Stimulated activated CD8-positive, alpha-beta memory T cell treated with anti-CD3 and anti-CD28 coated beads, Interleukin-7, amount 100 ng/mL, for 1 hour (primary cell): ENCODE data around the gene SPOCK2.

Experiments used
- DNase-seq, 2 donors: peaks; one replicate each; pipeline ENCODE4 v3.0.0-alpha.2; 2020; ENCODE audit warnings: low read depth in 2 of 2

Gene SPOCK2

GRCh38 chr10:72087392-72087968, 871 bp downstream of the SPOCK2 start:
- no peak for DNase-seq

DNA sequence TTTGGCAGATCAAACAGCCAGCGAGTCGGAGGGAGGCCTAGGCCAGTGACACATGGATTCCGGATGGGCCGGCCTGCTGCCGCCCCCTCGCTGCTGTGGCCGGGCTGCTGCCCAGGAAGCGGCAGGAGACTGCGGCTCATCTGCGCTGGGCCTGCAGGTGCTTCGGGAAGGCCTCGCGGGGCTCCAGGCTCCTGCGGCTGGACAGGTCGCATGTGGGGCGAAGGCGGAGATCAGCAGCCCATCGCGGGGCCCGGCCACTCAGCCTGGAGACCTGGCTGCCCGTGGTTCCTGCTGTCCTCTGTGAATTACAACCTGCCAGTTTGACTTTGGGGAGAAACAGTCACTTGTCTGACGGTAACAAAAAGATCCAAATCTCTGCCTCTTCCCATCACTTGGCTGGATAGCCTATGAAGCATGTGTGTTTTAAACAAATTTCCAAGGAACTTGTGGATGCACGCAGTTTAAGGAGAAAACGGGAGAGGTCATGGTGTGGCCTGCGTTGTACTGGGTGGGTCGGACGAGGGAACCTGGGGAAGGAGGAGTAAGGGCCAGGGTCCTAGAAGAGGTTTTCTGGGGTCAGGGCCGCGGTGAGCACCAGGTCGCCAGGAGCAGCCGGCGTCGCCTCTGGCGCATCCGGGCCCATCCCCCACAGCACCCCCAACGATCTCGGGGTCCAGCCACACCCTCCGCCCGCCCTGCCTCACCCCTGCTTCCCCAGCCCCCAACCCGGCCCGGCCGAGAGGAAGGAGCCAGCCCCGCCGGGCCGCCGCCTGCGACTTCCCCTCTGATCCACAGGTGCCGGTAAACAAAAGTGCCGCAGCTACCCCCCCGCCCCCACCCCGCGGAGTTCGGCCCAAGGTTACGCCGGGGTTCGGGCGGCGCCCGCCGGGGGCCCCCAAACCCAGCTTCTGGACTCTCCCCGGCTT, 1.6 kb downstream of the SPOCK2 start:
- peak; percentile 30 to 39 for DNase-seq

DNA sequence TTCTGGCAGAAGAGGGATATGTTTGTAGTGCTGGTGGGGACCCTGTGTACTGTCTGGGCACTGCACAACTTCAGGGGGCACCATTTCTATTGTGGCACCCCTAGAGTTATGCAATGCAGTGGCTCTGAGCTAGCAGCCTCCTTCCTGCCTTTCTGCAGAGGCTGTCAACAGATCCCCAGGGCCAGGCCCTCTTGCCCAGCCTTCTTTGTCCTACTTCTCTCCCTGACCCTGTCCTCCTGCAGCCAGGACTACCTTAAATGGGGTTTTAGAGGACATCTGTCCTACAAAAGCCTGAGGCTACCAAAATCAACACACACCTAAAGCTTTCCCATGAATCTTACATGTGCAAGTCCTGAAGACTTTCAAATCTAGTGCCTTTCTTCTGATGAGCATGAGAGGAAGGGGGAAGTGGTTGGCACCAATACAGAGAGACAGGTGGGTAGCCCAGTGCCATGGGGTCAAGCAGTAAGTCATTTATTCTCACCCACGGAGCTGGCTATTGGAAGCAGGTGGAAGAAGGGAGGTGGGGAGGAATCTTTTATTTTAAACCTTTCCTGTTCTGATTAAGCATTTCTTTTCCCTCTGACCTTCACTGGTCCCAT, 2.4 kb downstream of the SPOCK2 start:
- no peak for DNase-seq

GRCh38 chr10:72085166-72085565, 3.2 kb downstream of the SPOCK2 start:
- DNase-seq: no peak

- no peak for DNase-seq
Observed at GRCh38 chr10:72083790-72084459, 4.4 kb downstream of the SPOCK2 start.

DNA sequence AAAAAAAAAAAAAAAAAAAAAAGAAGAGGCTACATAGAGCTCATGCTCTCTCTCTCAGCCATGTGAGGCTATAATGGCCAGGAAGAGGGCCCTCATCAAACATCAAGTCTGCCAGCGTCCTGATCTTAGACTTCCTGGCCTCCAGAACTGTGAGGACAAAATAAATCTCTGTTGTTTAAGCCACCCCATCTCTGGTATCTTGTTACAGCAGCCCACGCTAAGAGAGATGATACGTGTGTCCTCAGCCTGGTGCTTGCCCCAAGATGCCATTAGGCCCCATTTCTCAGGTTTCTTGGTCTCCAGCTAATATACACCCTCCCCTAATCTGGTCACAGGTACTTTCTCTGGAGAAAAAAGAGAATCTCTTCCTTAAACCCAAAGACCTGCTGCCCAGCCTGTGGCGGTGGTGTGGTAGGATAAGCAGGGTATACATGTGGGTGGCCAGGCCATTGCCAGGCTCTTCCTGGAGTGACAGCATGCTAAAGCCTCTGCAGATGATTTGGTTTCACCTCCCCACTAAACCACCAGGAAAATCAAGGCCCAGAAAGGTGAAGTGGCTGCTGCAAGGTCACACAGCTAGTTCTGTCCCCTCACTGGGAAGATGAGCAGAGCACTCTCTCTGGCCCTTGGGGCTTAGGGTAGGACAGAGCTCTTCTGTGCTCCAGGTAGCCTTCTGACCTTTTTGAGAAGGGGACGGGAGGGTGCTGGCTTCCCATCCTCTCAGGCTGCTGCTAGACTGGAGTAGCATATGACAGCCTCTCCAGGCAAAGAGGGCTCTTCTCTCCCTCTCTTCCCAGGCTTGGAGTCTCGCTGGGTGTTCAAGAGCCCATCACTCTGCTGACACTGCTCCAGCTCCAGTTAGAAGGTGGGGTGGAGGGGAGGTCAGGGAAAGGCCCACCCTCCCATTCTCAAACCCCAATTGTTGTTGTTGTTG, 5.2 kb downstream of the SPOCK2 start:
- no peak for DNase-seq

GRCh38 chr10:72081772-72082590, 6.4 kb downstream of the SPOCK2 start:
- no peak for DNase-seq

- no peak for DNase-seq
Observed at GRCh38 chr10:72081210-72081609, 7.1 kb downstream of the SPOCK2 start.

GRCh38 chr10:72080042-72080975, 8.0 kb downstream of the SPOCK2 start:
- DNase-seq: no peak

GRCh38 chr10:72079356-72079755, 9.0 kb downstream of the SPOCK2 start:
- DNase-seq: peak; percentile 53 to 58

DNA sequence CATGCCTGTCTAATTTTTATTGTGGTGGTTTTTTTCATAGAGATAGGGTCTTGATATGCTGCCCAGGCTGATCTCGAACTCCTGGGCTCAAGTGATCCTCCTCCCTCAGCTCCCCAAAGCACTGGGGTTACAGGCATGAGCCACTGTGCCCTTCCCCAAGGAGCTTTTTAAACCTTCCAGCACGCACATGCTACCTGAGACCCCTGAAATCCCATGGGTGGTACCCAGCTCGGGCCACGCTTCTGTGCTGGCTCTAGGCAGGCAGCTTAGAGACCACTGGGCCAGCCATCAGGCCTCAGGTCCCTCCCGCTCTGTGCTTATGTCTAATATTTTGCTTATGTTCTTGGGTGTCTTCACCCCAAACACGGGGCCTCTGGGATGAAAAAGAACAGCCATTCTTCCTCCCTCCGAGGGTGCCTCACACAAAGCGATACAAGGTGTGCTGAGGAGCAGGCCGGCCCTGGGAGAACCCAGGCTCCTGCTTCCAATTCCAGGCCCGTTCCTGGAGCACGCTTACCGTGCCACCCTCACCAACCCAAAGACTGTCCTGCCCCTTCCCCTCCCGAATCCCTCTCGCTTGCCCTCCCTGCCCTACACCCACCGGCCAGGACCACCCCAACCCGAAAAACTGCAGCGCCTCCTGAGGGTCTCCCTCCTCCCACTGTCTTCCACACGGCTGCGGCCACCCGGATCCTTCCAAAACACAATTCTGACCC, 10.9 kb downstream of the SPOCK2 start:
- DNase-seq: no peak

GRCh38 chr10:72076756-72077155, 11.6 kb downstream of the SPOCK2 start:
- no peak for DNase-seq

DNA sequence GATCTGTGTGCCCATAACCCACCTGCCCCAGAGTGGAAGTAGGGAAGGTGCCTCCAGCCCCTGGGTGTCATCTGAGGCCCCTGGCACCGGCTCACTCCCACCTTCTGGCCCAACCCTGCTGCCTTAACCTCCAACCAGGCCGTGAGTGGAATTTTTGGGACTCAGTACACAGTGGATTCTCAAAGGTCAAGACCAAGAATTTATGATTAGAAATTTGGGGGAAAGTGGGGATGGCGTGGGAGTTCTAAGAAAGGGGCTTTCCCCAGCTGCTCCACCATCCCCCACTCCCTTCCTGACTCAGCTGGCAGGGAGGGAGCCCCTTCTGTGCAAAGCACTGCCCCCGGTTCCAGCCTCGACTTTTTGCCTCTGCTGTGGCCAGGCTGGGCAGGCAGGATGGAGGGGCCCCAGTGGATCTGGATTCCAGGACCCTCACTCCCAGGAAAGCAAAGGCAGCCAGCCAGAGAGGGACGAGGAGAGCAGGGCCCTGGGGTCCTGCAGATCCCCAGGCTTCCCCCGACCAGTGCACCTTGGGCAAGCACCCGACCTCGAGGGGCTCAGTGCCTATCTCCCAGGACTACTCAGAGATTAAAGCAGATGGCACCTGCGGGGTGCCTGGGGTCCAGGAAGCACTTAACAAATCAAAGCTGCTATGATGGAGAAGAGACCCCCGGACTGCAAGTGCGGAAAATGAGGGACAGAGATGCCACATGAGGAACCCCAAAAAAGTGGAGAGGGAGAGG, 12.8 kb downstream of the SPOCK2 start:
- DNase-seq: no peak

GRCh38 chr10:72074574-72075375, 13.6 kb downstream of the SPOCK2 start:
- DNase-seq: no peak

DNA sequence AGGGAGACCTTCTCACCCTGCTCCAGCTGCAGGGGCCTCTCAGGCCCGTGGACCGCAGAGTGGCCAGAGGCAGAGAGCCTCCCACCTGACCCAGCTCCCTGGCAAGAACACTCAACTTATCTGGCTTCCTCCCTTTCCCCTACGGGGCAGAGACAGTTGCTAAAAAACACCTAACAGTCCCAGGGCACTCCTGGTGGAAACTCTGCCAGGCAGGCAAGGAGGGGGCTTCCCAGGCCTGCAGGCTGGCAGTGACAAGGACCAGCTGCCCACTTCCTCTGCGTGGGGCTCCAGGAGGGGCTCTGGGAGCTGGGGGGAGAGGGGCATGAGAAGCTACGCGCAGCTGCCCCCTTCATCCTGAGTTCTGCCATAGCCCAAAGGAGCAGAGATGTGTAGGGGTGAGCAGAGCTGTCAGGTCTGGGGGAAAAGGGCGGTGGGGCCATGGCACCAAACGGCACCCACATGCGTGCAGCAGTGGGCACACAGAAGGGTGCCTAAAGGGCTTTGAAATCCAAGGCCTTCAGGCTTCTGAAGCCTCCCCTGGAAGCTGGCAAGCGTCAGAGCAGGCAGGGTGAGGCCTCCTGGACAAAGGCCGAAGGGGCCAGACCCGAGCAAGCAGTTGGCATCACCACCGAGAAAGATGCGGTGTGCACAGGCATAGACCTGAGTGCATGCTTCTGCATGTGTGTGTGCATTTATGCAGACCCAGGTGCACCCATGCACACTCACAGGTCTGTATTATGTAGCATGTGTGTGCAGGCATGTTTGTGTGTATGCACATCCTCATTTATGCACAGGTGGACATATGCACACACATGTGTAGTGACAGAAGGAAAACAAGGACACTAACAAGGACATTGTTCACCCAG, 14.4 kb downstream of the SPOCK2 start:
- DNase-seq: no peak

- no peak for DNase-seq
Observed at GRCh38 chr10:72072639-72073038, 15.7 kb downstream of the SPOCK2 start.
